K562 (cell line): ENCODE measurements around the gene CTDNEP1. TPM values are rescaled to one million over a fixed set of nuclear protein-coding genes. Genes with fewer than 3 reads are reported as not detected.

Experiments used
- BRD9 ChIP-seq: fragments of 450-650 bp; IDR thresholded peaks from 2 replicates; pipeline ENCODE4 v1.6.1; 2018; ENCODE audit warnings: low read depth; ENCODE audit not compliant: partially characterized antibody
- CREM ChIP-seq: IDR thresholded peaks from 2 replicates; pipeline ENCODE4 v1.6.1; 2014; ENCODE audit warnings: antibody characterized with exemption, low read depth
- E2F8 ChIP-seq: fragments of 450-650 bp; IDR thresholded peaks from 2 replicates; pipeline ENCODE4 v1.7.1; 2018; ENCODE audit warnings: mild to moderate bottlenecking, low read depth; ENCODE audit not compliant: partially characterized antibody
- EP400 ChIP-seq: fragments of 450-650 bp; IDR thresholded peaks from 2 replicates; pipeline ENCODE4 v1.6.1; 2017; ENCODE audit warnings: antibody characterized with exemption, mild to moderate bottlenecking, moderate library complexity
- GTF2E2 ChIP-seq: fragments of 200-800 bp; sonication (Bioruptor generic); IDR thresholded peaks from 2 replicates; pipeline ENCODE4 v1.6.1; 2016; ENCODE audit warnings: missing genetic modification characterization, missing compliant biosample characterization
- MCM7 ChIP-seq, 2 experiments: fragments of 450-650 bp; IDR thresholded peaks; 2 replicates each; pipeline ENCODE4 v1.6.1; 2016 to 2018
- MNT ChIP-seq, 2 experiments: fragments of 450-650 bp; conservative IDR thresholded peaks; 2 replicates each; pipeline ENCODE4 v1.6.1; 2017; ENCODE audit warnings: mild to moderate bottlenecking in 2 of 2, moderate library complexity in 2 of 2
- NKRF ChIP-seq: fragments of 450-650 bp; IDR thresholded peaks from 2 replicates; pipeline ENCODE4 v1.6.1; 2016; ENCODE audit warnings: borderline replicate concordance
- SMARCA4 ChIP-seq: fragments of 450-650 bp; IDR thresholded peaks from 2 replicates; pipeline ENCODE4 v1.6.1; 2016
- ZBTB40 ChIP-seq, 2 experiments: fragments of 450-650 bp in 1 of 2; sonication (generic) in 1 of 2; formaldehyde crosslinking in 1 of 2; IDR thresholded peaks; 2 replicates each; pipeline versions ENCODE4 v1.7.1 to v1.9.0; 2016 to 2022; ENCODE audit warnings: inconsistent platforms in 1 of 2, mild to moderate bottlenecking in 1 of 2, missing genetic modification reagents in 1 of 2
- polyA plus RNA-seq, 8 experiments: library from polyadenylated mRNA; depleted of rRNA in 4 of 8; stranded (reverse) in 5 of 8; unstranded in 3 of 8; fragments of >200 nt; fragmentation: Nextera tagmentation in 2 of 8; fragmentation: Illumina TruSeq in 1 of 8; extraction: Ambion mirVana in 2 of 8; extraction: Trizol in 1 of 8; gene quantifications; 2 replicates each; pipeline versions ENCODE4 v1.2.1 to v1.2.3, GENCODE V29; 2011 to 2014; ENCODE audit warnings: inconsistent platforms in 1 of 8, missing spikeins in 1 of 8
- total RNA-seq, 7 experiments: library from RNA; depleted of rRNA in 6 of 7; stranded (reverse); fragments of >200 nt in 6 of 7; fragmentation: Illumina TruSeq in 2 of 7; extraction: Trizol in 2 of 7; gene quantifications; 2 replicates each; pipeline versions ENCODE4 v1.2.1 to v1.2.3, GENCODE V29; 2011 to 2021; ENCODE audit warnings: low replicate concordance in 1 of 7

The CTDNEP1 gene
- total and polyA plus RNA-seq, 9 of the 15 experiments (the other 6 are each of a cell fraction or from before 2014, with no cell fraction given), result 10.7 to 150 (median 28.5) TPM

DNA sequence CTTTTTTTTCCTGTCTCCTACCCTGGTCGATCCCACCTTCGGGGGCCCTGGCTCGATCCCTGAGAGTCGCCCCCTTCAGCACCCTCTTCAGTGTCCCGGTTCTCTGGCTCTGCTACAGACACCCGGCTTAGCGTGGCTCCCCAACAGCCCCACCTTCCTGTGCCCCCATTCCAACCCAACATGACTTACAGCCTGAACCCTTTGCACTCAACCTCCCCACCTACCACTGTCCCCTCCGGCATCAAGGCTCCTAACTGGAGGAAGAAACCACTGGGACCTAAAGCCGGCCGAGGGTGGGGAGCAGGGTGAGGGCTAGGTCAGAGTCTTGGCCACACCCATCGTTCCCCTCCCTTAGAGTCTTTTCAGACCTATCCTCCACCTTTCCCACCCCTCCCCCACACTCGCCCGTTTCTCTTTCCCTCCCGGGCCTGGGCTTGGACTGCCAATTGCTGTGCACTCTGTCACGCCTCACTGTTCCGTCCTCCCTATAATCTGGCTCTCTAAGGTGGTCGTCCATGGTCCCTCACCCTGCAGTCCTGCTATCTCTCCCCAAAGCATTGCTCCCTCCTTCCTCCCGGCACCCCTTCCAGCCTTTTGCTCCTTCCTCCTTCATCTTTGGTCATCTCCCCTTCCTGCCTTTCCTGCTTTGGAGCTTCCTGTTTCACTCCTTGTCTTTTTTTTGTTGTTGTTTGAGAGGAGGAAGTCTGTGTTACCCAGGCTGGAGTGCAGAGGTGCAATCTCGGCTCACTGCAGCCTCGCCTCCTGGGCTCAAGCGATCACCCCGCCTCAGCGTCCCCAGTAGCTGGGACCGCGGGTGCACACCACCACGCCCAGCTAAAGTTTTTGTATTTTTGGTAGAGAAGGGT, 11.6 kb upstream of the CTDNEP1 start (continued):
- TF ChIP-seq NKRF (peak; percentile 27; the same call in 1 of the 2 replicates), CREM (0 out of 2 replicates have a peak, but pooled peaks have one; percentile 16), MNT (conservative IDR thresholded peaks at IDR 0.05) (0 out of 4 replicates have a peak, but pooled peaks of 1 of the 2 experiments have one; percentile 19), EP400 (0 out of 2 replicates have a peak, but pooled peaks have one; percentile 25), GTF2E2 (0 out of 2 replicates have a peak, but pooled peaks have one; percentile 20), ZBTB40 (IDR thresholded peaks at IDR 0.05) (peak; percentile 57), ZBTB40 (CRISPR knock-in tag; IDR thresholded peaks at IDR 0.05) (no peak), MCM7 (IDR thresholded peaks at IDR 0.05) (no peak), BRD9 (peak; percentile 92), E2F8 (peak; percentile 55), SMARCA4 (peak; percentile 60; the same call in 1 of the 2 replicates)
